ENCODE measurements around the gene NAPA.

DNA sequence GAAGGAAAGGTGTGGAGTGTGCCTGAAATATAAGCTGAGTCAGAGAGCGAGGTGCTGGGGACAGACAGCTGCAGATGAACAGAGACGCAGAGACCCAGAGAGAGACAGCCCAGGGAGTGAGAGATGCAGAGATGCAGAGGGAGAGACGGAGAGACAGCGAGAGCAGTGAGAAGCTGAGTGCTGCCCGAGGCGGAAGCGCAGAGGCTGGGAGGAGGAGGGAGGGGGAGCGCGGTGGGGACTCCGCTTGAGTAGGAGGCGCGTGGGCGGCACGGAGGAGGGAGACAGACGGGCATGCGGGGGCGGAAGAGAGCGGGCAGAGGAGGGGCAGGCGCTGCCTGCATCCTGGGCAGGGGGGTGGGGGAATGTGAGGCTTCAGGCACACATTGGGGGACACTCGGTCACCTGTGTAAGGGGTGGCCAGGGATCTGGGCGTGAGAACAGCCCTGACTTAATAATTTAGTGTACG is 68.9 kb downstream of the NAPA start:
- no peak for TF ChIP-seq EZH2 (IDR thresholded peaks at IDR 0.05; ENCODE audit: borderline replicate concordance, low read length)
- no peak for TF ChIP-seq CTCF (IDR thresholded peaks at IDR 0.05; ENCODE audit: low read length)
